Neural cell (in vitro differentiated cells): ENCODE results near the gene SH3RF3.

Experiments
- CTCF ChIP-seq: fragments of 450-650 bp; IDR thresholded peaks from 2 replicates; pipeline ENCODE4 v1.5.1; 2014; ENCODE audit warnings: antibody characterized with exemption, mild to moderate bottlenecking, moderate library complexity; ENCODE audit not compliant: poor library complexity, severe bottlenecking
- EP300 ChIP-seq: fragments of 450-650 bp; conservative IDR thresholded peaks from 2 replicates; pipeline ENCODE4 v1.6.1; 2014; ENCODE audit warnings: antibody characterized with exemption, mild to moderate bottlenecking, moderate library complexity; ENCODE audit not compliant: poor library complexity, severe bottlenecking
- EZH2 ChIP-seq: fragments of 200-600, 300-800 bp; shearing (Covaris generic), sonication (generic); IDR thresholded peaks from 2 replicates; pipeline ENCODE4 v1.6.1; 2014; ENCODE audit warnings: antibody characterized with exemption, low read length, borderline replicate concordance, mild to moderate bottlenecking; ENCODE audit not compliant: insufficient read depth, poor library complexity, severe bottlenecking
- MXI1 ChIP-seq: fragments of 450-650 bp; conservative IDR thresholded peaks from 2 replicates; pipeline ENCODE4 v1.6.1; 2014; ENCODE audit warnings: antibody characterized with exemption, mild to moderate bottlenecking; ENCODE audit not compliant: poor library complexity, severe bottlenecking
- RAD21 ChIP-seq: fragments of 450-650 bp; conservative IDR thresholded peaks from 2 replicates; pipeline ENCODE4 v1.6.1; 2014; ENCODE audit warnings: antibody characterized with exemption, mild to moderate bottlenecking, moderate library complexity

GRCh38 chr2:109158237-109158636 lies 29.2 kb downstream of the SH3RF3 start:
- TF ChIP-seq RAD21 = no peak
- TF ChIP-seq EP300 = no peak
- TF ChIP-seq EZH2 = no peak
- no peak for TF ChIP-seq CTCF
- TF ChIP-seq MXI1 = no peak
